ENCODE results near the gene IRX5.

IRX5 gene

DNA sequence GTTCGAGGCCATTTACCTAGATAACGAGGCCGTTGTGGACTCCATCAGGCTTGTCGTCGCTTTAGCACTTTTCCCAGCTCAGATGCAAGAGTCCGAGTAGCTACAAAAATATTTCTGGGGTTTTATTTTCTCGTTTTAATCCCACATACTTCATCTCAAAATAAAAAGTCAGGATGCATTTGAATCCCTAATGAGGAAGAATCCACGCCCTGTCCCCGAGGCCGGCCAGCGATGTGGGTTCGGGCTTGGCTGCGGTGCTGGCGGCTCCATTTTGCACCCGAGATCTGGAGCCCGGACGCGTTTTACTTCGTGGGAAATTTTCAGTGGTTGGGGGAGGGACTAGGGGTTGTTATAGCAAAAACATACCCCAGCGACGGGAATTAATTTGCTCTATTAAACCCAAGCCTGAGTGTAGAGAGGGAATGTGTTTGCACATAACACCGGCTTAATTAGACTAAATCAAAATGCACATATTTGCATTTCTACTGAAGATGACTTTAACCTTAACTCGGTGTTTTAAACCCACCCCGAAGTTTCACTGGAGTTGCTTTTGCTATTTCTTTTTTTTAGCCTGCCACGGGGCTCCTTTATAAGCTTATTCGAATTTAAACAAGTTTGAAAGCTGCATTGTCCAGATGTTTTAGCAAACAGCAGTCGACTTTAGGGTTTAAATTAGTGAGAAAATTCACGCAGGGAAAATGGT lies 4.8 kb downstream of the IRX5 start:
- TF ChIP-seq NFIC (IDR thresholded peaks at IDR 0.05): no peak
- TF ChIP-seq RAD21 (IDR thresholded peaks at IDR 0.05; ENCODE audit: low read depth): no peak
- no peak for TF ChIP-seq TAF1 (IDR thresholded peaks at IDR 0.05; ENCODE audit: low read depth)
- TF ChIP-seq USF1 (IDR thresholded peaks at IDR 0.05): no peak
- TF ChIP-seq TEAD4 (IDR thresholded peaks at IDR 0.05): no peak
- TF ChIP-seq CEBPB (IDR thresholded peaks at IDR 0.05): no peak
- TF ChIP-seq, protein P1, sequence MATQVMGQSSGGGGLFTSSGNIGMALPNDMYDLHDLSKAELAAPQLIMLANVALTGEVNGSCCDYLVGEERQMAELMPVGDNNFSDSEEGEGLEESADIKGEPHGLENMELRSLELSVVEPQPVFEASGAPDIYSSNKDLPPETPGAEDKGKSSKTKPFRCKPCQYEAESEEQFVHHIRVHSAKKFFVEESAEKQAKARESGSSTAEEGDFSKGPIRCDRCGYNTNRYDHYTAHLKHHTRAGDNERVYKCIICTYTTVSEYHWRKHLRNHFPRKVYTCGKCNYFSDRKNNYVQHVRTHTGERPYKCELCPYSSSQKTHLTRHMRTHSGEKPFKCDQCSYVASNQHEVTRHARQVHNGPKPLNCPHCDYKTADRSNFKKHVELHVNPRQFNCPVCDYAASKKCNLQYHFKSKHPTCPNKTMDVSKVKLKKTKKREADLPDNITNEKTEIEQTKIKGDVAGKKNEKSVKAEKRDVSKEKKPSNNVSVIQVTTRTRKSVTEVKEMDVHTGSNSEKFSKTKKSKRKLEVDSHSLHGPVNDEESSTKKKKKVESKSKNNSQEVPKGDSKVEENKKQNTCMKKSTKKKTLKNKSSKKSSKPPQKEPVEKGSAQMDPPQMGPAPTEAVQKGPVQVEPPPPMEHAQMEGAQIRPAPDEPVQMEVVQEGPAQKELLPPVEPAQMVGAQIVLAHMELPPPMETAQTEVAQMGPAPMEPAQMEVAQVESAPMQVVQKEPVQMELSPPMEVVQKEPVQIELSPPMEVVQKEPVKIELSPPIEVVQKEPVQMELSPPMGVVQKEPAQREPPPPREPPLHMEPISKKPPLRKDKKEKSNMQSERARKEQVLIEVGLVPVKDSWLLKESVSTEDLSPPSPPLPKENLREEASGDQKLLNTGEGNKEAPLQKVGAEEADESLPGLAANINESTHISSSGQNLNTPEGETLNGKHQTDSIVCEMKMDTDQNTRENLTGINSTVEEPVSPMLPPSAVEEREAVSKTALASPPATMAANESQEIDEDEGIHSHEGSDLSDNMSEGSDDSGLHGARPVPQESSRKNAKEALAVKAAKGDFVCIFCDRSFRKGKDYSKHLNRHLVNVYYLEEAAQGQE (IDR thresholded peaks at IDR 0.05; ENCODE audit: low read depth): no peak
- no peak for TF ChIP-seq ZBTB7A (IDR thresholded peaks at IDR 0.05; ENCODE audit: low read depth)
- TF ChIP-seq CREB1 (IDR thresholded peaks at IDR 0.05; ENCODE audit: low read depth): no peak
- TF ChIP-seq FOXM1 (IDR thresholded peaks at IDR 0.05; ENCODE audit: borderline replicate concordance, low read depth): no peak
- no peak for TF ChIP-seq TCF12 (IDR thresholded peaks at IDR 0.05; ENCODE audit: low read depth)
- no peak for TF ChIP-seq EGR1 (IDR thresholded peaks at IDR 0.05)
- no peak for TF ChIP-seq YY1 (IDR thresholded peaks at IDR 0.05; ENCODE audit: low read depth)
- no peak for TF ChIP-seq MAX (IDR thresholded peaks at IDR 0.05)
- no peak for TF ChIP-seq EP300 (IDR thresholded peaks at IDR 0.05; ENCODE audit: borderline replicate concordance)

DNA sequence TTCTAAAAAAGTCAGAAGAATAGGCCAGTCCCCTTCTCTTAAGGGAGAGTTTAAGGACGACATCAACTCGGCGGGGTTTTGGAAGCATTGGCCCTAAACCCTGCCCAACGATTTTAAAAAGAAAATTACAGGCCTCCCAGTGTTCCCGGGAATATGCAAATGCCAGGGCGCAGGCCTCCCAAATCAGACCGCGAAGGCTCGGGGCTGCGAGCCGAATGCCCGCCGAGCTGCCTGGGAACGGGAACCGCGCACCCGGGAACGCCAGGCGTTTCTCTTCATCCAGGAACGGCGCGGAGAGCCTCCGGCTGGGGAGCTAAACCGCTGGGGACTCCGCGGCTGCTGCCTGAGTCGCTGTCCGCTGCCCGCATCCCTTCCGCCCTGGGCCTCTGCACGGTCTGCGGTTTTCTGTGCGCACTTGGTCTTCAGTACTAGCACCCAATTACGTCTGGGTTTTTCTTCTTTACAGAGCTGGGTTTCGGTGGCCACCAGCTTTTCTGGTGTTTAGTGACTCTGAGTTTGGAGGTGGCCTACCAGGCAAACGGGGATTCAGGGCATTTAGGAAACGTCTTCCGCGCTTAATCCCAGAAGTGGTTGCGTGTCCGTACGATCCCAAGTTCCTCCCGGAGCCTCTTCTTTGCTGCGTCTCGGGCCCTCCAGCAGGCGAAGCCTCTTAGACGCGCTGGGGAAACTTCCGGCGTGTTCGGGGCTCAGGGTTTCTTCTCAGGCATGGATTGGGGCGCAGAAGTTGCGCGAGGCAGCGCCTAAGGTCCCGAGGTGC lies 5.7 kb downstream of the IRX5 start:
- TF ChIP-seq TEAD4 (IDR thresholded peaks at IDR 0.05): no peak
- no peak for TF ChIP-seq TAF1 (IDR thresholded peaks at IDR 0.05; ENCODE audit: low read depth)
- TF ChIP-seq MAX (IDR thresholded peaks at IDR 0.05): no peak
- TF ChIP-seq, protein P1 (IDR thresholded peaks at IDR 0.05; ENCODE audit: low read depth): no peak
- no peak for TF ChIP-seq NFIC (IDR thresholded peaks at IDR 0.05)
- TF ChIP-seq CREB1 (IDR thresholded peaks at IDR 0.05; ENCODE audit: low read depth): no peak
- no peak for TF ChIP-seq EGR1 (IDR thresholded peaks at IDR 0.05)
- no peak for TF ChIP-seq TCF12 (IDR thresholded peaks at IDR 0.05; ENCODE audit: low read depth)
- TF ChIP-seq ZBTB7A (IDR thresholded peaks at IDR 0.05; ENCODE audit: low read depth): no peak

- TF ChIP-seq TCF12 (IDR thresholded peaks at IDR 0.05; ENCODE audit: low read depth) (no peak), USF1 (IDR thresholded peaks at IDR 0.05) (no peak), TAF1 (IDR thresholded peaks at IDR 0.05; ENCODE audit: low read depth) (no peak), CREB1 (IDR thresholded peaks at IDR 0.05; ENCODE audit: low read depth) (no peak), MAX (IDR thresholded peaks at IDR 0.05) (no peak), FOXM1 (IDR thresholded peaks at IDR 0.05; ENCODE audit: borderline replicate concordance, low read depth) (no peak), TEAD4 (IDR thresholded peaks at IDR 0.05) (no peak), EP300 (IDR thresholded peaks at IDR 0.05; ENCODE audit: borderline replicate concordance) (no peak), CEBPB (IDR thresholded peaks at IDR 0.05) (no peak), ZBTB7A (IDR thresholded peaks at IDR 0.05; ENCODE audit: low read depth) (no peak), RAD21 (IDR thresholded peaks at IDR 0.05; ENCODE audit: low read depth) (no peak), NFIC (IDR thresholded peaks at IDR 0.05) (no peak), YY1 (IDR thresholded peaks at IDR 0.05; ENCODE audit: low read depth) (no peak)
- TF ChIP-seq, protein P1 (IDR thresholded peaks at IDR 0.05; ENCODE audit: low read depth): no peak
Observed at GRCh38 chr16:54936979-54937670, 6.5 kb downstream of the IRX5 start.

Measured in Ishikawa (cell line).